Esophagus muscularis mucosa (tissue), 4 donors: ENCODE measurements around the gene DISP3. TPM values are rescaled to one million over a fixed set of nuclear protein-coding genes. Genes with fewer than 3 reads are reported as not detected.

Experiments
- DNase-seq: peaks from one replicate; pipeline ENCODE4 v3.0.0-alpha.2; 2017; ENCODE audit errors: extremely low spot score
- H3K27ac ChIP-seq, 4 donors: fragments of 200-600 bp; sonication (generic); replicated peaks in 1 of 4; 1 replicate in 3 of 4; 2 replicates in 1 of 4; pipeline ENCODE4 v1.5.1; 2016 to 2019; ENCODE audit warnings: mild to moderate bottlenecking in 1 of 4
- H3K27me3 ChIP-seq, 4 donors: fragments of 200-600 bp; sonication (generic); one replicate each; pipeline versions ENCODE4 v1.5.1 to v1.6.0; 2016 to 2019
- H3K36me3 ChIP-seq, 4 donors: fragments of 200-600 bp; sonication (generic); one replicate each; pipeline ENCODE4 v1.5.1; 2016 to 2019
- H3K4me1 ChIP-seq, 4 donors: fragments of 200-600 bp; sonication (generic); one replicate each; pipeline ENCODE4 v1.5.1; 2016 to 2019
- H3K4me3 ChIP-seq, 4 donors: fragments of 200-600 bp; sonication (generic); 1 replicate in 2 of 4; 2 replicates in 2 of 4; pipeline ENCODE4 v1.5.1; 2016 to 2019; ENCODE audit warnings: mild to moderate bottlenecking in 4 of 4, moderate library complexity in 1 of 4
- H3K9me3 ChIP-seq, 4 donors: fragments of 200-600 bp; sonication (generic); 1 replicate in 3 of 4; 2 replicates in 1 of 4; pipeline ENCODE4 v1.5.1; 2016 to 2019
- EP300 ChIP-seq: sonication (generic); formaldehyde crosslinking; IDR thresholded peaks from one replicate; pipeline ENCODE4 v1.6.1; 2017; ENCODE audit warnings: antibody characterized with exemption
- POLR2A ChIP-seq: fragments of 450-650 bp; IDR thresholded peaks from one replicate; pipeline ENCODE4 v1.6.1; 2017; ENCODE audit warnings: antibody characterized with exemption, moderate library complexity, mild to moderate bottlenecking, low read depth
- POLR2AphosphoS5 ChIP-seq, 2 donors: sonication (generic); formaldehyde crosslinking; IDR thresholded peaks; one replicate each; pipeline ENCODE4 v1.6.1; 2017; ENCODE audit warnings: antibody characterized with exemption in 2 of 2
- WGBS: methylation state at CpG from one replicate; pipeline ENCODE4 v1.1.5; 2018; 5-methylcytosine and 5-hydroxymethylcytosine counted together
- intact Hi-C: fragments of 100-400 bp; cut with DNase I; formaldehyde crosslinking; loops from one replicate; pipeline ENCODE4 v1.15.1; 2023
- total RNA-seq, 4 donors: library from RNA; depleted of rRNA; stranded (reverse); fragments of >200 nt; gene quantifications; one replicate each; pipeline versions ENCODE4 v1.1.0 to v1.2.1, GENCODE V29; 2016
- TF ChIP-seq, protein P1 (sequence below), 3 experiments: fragments of 200-600 bp in 2 of 3; fragments of 450-650 bp in 1 of 3; sonication (generic) in 2 of 3; IDR thresholded peaks; one replicate each; pipeline ENCODE4 v1.5.1; 2017 to 2019; ENCODE audit warnings: antibody characterized with exemption in 3 of 3, mild to moderate bottlenecking in 2 of 3, moderate library complexity in 1 of 3

The DISP3 gene
- total RNA-seq, 4 donors from 2014 or later, result not detected

- Histone ChIP-seq H3K36me3 (no peaks in the 10 kb centered on the region), H3K27ac (no peak overlapping the region), H3K4me3 (no peak overlapping the region), H3K9me3 (no peaks in the 10 kb centered on the region), H3K27me3 (peaks cover 0 to 47% (median 0%) of the 10 kb centered on the region in 4 donors), H3K4me1 (no peaks in the 10 kb centered on the region)
- intact Hi-C loops, result no loop called here
- TF ChIP-seq, protein P1, sequence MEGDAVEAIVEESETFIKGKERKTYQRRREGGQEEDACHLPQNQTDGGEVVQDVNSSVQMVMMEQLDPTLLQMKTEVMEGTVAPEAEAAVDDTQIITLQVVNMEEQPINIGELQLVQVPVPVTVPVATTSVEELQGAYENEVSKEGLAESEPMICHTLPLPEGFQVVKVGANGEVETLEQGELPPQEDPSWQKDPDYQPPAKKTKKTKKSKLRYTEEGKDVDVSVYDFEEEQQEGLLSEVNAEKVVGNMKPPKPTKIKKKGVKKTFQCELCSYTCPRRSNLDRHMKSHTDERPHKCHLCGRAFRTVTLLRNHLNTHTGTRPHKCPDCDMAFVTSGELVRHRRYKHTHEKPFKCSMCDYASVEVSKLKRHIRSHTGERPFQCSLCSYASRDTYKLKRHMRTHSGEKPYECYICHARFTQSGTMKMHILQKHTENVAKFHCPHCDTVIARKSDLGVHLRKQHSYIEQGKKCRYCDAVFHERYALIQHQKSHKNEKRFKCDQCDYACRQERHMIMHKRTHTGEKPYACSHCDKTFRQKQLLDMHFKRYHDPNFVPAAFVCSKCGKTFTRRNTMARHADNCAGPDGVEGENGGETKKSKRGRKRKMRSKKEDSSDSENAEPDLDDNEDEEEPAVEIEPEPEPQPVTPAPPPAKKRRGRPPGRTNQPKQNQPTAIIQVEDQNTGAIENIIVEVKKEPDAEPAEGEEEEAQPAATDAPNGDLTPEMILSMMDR (IDR thresholded peaks at IDR 0.05), result no peak
- TF ChIP-seq POLR2AphosphoS5 (IDR thresholded peaks at IDR 0.05), result no peak
- no peak for TF ChIP-seq EP300
- no peak for TF ChIP-seq POLR2A
- no peak for DNase-seq
- 77% methylated on average over 4 of the region's 4 CpGs for WGBS
Observed at GRCh38 chr1:11432526-11432925, 46.4 kb upstream of the DISP3 start.

DNA sequence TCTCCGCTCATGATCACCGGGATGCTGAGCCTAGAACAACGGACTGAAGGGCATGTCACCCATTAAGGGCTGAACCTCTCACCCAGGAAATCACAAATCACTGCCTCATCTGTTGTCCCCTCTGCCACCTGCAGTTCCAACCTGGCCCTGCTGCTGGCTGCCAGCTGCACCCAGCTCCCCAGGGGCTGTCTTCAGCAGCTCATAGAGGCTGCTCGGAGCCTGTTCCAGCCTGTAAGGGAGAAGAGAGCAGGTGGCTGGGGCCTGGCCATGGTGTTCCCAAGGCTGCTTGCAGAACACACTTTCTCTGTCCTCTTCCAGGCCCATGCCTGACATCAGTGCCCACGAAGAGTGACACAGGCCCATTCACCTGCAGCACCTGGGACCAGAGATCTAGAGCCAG lies 44.5 kb upstream of the DISP3 start:
- TF ChIP-seq POLR2A (no peak), EP300 (no peak), POLR2AphosphoS5 (IDR thresholded peaks at IDR 0.05) (no peak)
- TF ChIP-seq, protein P1 (IDR thresholded peaks at IDR 0.05), result no peak
- Histone ChIP-seq H3K4me1 (no peaks in the 10 kb centered on the region), H3K27ac (no peak overlapping the region), H3K9me3 (no peaks in the 10 kb centered on the region), H3K27me3 (peaks cover 0 to 60% (median 0%) of the 10 kb centered on the region in 4 donors), H3K4me3 (no peak overlapping the region), H3K36me3 (no peaks in the 10 kb centered on the region)
- intact Hi-C loops, result no loop called here
- no peak for DNase-seq
- WGBS, result 60% methylated on average over 1 of the region's 5 CpGs

- peaks cover 0 to 64% (median 0%) of the 10 kb centered on the region in 4 donors for H3K27me3 ChIP-seq
- H3K27ac ChIP-seq, result no peak overlapping the region
- H3K36me3 ChIP-seq, result no peaks in the 10 kb centered on the region
- H3K9me3 ChIP-seq, result no peaks in the 10 kb centered on the region
- WGBS, result 76% methylated on average over 9 of the region's 11 CpGs
- H3K4me1 ChIP-seq, result no peaks in the 10 kb centered on the region
- DNase-seq, result no peak
- intact Hi-C loops, result no loop called here
- H3K4me3 ChIP-seq, result no peak overlapping the region
- no peak for TF ChIP-seq POLR2AphosphoS5 (IDR thresholded peaks at IDR 0.05)
- no peak for TF ChIP-seq POLR2A
- TF ChIP-seq, protein P1 (IDR thresholded peaks at IDR 0.05), result no peak
- TF ChIP-seq EP300, result no peak
Observed at GRCh38 chr1:11434926-11435325, 44.0 kb upstream of the DISP3 start.

GRCh38 chr1:11438996-11439395 lies 40.0 kb upstream of the DISP3 start:
- no peak overlapping the region for H3K27ac ChIP-seq
- peaks cover 0 to 80% (median 0%) of the 10 kb centered on the region in 4 donors for H3K27me3 ChIP-seq
- H3K4me3 ChIP-seq, result no peak overlapping the region
- WGBS, result 18% methylated on average over 7 of the region's 7 CpGs
- intact Hi-C loops, result no loop called here
- H3K36me3 ChIP-seq, result no peaks in the 10 kb centered on the region
- no peaks in the 10 kb centered on the region for H3K9me3 ChIP-seq
- TF ChIP-seq, protein P1 (IDR thresholded peaks at IDR 0.05), result no peak
- TF ChIP-seq POLR2A (no peak), POLR2AphosphoS5 (IDR thresholded peaks at IDR 0.05) (no peak), EP300 (no peak)
- H3K4me1 ChIP-seq, result no peaks in the 10 kb centered on the region
- DNase-seq, result no peak
